HG03139 (cell line): ENCODE results near the gene FBXO48.
"Not testable (repeated sequence)": the region's sequence is repeated elsewhere in the genome, so short reads cannot be mapped to it uniquely, and the experiment has no call there.

Experiments
- ATAC-seq: cut with Tn5 transposase; IDR thresholded peaks from one replicate; pipeline ENCODE4 v1.9.1; 2021; ENCODE audit not compliant: unreplicated experiment

Gene FBXO48, protein sequence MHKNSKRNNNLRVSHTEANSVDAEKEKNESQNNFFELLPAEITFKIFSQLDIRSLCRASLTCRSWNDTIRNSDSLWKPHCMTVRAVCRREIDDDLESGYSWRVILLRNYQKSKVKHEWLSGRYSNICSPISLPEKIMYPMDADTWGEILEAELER

DNA sequence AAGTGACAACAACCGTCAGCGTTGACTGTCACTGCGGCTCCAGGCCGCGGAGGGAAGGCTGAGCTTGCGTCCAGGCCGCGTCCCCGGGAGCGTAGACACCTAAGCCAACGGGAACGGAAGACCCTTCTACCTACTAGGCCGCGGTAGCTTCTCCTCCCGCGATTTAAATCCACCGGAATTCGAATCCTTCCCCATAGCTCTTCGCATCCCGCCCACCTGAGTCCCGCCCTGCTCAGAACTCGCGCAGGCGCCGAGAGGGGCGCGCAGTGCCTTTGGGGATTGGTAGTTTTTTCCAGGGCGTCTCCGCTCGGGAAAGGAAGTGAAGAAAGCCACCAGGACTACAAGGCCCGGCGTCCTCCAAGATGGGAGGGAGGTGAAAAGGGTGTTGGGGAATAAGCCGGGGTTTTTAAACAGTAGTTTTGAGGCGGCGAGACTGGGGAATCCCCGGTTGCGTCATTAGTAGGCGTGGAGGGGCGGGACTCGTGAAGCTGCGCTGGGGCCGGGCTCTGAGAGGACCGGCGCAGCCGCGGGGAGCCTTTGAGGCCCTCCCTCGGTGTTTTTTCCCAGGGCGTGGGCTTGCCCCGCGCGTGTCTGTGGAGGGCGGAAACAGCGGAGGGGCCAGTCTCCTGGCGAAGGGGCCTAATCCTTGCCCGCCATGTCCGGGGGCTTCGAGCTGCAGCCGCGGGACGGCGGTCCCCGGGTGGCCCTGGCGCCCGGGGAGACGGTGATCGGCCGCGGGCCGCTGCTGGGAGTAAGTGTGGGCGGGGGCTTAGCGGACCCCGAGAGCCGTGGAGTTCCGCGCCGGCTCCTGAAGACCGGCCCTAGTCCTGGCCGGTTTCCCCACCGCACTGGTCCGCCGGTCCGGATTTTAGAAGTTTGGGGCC is at the start of gene FBXO48, which contains the start of gene APLF:
Gene FBXO48, minus strand, starts transcription at position 218 of the 884 bp plus-strand sequence. CDS start 2,149 bp downstream, outside the sequence.
Gene APLF, plus strand, starts transcription at position 509 of the 884 bp plus-strand sequence. Its CDS starts 147 bp downstream, at position 656.
- ATAC-seq = peak; percentile 94

DNA sequence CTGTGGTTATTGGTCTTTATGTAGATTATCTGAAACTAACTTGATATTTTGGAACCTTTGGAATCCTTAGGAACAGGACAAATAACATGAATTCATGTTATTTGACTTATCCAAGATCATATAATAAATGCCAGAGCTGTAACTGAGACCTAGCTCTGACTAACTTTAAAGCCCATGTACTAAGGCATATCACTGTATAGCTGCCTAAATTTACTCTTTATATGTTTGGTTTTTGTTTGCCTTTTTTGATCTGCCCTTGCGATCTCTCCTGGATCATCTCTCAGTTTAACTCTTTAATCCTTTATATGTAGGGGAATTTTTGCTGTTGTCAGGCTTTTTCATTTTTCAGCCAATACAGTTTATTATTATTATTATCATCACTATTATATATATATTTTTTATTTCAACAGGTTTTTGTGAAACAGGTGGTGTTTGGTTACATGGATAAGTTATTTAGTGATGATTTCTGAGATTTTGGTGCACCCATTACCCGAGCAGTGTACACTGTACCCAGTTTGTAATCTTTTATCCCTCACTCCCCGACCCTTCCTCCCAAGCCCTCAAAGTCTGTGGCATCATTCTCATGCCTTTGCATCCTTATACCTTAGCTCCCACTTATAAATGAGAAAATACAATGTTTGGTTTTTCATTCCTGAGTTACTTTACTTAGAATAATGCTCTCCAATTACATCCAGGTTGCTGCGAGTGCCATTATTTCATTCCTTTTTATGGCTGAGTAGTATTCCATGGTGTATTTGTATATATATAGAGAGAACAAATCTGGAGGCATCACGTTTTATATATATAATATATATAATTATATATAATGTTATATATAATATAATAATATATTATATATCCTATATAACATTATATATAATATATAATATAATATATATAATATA is 49.2 kb upstream of the FBXO48 start:
- ATAC-seq = no peak

DNA sequence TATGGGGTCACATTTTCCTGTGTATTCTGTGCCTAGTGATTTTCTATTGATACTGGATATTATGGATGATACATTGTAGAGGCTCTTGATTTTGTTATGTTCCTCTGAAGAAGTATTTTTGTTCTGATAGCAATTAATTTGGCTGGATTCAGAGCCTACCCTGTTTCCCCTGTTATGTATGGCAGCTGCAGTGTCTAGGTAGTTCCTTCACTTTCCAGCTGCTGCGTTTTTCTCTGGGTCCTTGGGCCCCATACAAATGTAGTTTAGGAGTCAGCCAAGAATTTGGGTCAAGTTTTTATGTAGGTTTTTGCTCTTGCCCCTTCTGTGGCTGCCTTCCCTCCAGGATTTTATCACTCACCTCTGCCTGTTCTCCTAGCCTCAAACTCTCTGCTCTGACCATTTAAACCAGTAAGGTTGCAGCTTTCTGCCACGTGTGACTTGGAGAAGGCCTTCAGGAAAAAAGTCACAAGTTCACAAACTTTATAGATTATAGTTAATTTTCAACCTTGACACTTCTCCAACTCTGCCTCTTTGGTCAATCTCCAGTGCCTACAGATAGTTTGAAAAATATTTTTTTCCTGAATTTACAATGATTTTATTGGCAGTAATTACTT is 47.3 kb upstream of the FBXO48 start:
- no peak for ATAC-seq

DNA sequence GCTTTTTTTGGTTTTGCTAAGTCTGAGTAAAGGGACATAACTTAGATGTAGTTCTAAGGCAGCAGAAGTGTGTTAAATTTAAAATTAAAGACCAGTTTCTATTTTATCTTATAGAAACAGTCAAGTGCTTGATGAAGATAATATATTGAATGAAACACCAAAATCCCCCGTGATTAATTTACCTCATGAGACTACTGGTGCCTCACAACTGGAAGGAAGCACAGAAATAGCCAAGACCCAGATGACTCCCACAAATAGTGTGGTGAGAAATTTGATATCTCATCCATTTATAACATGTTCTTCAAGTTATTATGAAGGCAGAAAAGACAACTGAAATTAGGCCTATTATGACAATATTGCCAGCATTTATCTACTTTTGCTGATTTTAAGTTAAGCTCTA is 45.9 kb upstream of the FBXO48 start:
- ATAC-seq = no peak

DNA sequence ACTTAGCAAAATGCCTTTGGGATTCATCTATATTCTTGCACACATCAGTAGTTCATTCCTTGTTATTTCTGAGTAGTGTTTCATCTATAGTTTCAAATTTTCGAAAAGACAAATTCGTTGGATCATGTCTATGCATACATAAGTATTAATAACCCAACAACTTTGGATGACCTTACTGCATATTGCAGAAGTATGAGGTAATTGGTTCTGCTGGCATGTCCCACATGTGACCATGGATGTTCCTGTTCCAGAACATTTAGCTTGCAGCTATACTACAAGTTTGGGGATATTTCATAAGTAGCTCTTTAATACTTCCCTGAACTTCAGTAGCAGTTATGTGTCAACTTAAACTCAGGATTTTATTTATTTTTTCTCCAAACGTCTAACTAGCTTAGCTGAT is 45.2 kb upstream of the FBXO48 start:
- ATAC-seq = no peak

DNA sequence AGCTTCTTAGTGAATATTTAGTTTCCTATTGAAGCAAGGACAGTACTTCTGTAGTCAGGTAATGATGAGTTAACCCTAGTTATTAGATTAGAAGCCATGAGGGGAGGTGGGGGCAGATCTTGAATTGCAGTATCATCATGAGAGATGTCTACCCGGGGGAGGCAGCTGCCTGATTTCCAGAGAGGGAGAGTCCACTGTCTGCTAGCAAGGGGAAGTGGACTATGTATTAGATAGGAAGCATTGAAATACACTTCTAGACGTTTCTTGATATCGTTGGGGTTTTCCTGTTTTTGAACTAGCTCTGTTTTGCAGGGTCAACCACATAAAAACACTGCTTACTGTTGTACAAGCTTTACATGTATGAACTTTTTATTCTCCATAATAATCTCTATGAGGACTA is 39.1 kb upstream of the FBXO48 start:
- ATAC-seq = no peak

DNA sequence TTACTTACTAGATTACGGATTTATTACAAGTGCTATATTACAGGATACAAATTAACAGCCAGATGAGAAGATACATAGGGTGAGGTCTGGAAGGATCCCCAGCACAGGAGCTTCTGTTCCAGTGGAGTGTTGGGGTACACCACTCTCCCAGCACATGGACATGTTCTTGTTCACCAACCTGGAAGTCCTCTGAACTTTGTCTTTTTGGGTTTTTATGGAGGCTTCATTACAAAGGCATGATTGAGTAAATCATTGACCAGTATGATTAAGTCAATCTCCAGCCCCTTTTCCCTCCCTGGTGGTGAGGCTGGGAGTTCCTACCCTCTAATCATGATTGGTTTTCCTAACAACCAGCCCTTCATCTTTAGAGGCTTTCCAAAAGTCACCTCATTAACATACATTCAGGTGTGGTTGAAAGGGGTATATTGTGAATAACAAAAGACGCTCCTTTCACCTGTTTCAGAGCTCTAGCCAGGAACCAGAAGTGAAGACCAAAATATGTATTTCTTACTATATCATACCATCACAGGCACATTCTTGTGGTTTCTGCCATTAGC is 38.6 kb upstream of the FBXO48 start:
- ATAC-seq = no peak

DNA sequence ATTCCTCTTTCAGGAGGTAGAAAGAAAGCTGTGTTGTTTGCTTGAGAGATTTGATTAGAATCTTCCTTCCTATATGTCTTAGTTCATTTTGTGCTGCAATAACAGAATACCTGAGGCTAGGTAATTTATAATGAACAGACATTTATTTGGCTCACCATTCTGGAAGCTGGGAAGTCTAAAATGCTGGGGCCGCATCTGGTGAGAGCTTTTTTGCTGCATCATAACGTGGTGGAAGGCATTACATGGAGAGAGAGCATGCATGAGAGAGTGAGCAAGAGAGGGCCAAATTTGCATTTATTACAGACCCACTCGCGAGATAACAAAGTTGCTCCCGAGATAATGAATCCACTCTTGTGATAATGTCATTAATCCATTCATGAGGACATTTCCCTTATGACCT is 34.7 kb upstream of the FBXO48 start:
- ATAC-seq = no peak

DNA sequence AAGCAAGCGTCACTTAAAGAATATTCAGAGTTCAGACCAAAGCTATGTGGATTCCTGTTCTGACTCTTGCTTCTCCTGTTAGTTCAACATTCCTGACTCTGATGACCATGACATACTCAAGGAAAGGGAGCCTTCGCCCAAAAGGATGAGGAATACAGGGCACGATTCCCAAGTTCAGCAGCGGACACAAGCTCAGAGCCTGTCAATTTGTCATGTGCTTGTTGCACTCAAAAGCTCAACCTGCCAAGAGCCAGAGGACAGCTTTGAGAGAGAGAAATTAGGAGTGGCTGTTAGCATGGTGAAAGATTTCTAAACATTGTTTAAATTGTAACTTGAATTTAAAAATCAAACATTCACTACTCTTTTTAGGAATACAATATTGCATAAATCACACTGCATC is 33.6 kb upstream of the FBXO48 start:
- no peak for ATAC-seq

DNA sequence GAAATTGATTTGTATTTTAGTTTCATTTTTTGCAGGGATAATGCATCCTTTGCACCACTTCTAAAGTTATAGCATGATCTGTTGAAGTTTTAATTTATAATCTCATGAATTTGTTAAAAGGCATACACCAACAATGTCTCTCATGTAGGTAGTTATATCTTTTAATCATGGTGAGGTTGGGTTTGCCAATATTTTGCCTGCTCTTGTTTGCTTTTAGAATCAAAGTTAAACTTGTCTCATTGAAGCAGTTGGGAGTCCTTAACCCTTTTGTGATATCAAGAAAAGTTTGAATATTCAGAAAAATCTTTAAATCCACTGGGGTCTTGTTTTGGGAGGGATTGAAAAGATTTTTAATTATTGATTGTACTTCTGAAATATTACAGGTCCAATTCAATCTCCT is 32.0 kb upstream of the FBXO48 start:
- ATAC-seq = no peak

DNA sequence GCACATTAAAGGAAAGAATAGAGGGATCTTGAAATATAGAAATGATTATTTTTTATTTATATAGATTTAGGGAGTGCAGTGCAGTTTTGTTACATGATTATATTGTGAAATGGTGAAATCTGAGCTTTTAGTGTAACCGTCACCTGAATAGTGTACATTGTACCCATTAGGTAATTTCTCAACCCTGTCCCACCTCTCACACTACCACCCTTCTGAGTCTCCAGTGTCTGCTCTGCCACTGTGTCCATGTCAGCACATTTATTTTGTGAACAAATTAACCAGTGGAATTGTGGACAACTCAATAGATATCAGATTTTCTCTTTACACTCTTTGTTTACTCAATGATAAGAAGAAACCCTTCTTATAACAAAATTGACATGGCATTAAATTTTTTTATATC is 24.5 kb upstream of the FBXO48 start:
- ATAC-seq = no peak

DNA sequence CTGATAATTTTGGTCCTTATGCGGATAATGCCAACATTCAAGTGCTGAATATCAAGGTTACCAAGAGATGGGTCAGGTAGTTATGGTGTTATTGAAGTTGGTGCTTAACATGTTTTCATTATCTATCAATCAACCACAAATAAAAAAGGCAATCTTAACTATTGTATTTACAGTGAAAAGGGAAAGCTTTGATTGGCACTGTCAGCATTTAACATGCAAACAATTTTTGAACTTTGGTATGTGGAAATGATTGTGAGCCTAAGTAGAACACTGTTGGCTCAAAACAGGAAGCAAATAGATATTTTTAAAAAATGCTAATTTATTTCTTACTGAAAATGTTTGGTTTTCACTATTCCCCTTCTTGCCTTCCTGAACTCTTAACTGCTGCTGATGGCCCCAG is 22.2 kb upstream of the FBXO48 start:
- no peak for ATAC-seq

DNA sequence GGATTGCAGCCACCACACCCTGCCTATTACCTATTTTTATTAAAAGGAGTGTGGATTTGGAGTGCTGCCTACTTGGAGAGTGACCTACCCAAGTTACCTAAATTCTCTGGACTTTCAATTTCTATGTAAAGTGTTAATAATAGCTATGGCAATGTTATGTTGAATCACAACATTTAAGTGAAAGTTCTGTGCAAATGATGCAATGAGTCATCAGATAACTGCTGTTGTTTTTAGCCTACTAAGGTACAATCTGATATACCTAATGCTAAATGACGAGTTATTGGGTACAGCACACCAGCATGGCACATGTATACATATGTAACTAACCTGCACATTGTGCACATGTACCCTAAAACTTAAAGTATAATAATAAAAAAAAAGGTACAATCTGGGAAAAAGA is 21.5 kb upstream of the FBXO48 start:
- ATAC-seq = not testable (repeated sequence)

DNA sequence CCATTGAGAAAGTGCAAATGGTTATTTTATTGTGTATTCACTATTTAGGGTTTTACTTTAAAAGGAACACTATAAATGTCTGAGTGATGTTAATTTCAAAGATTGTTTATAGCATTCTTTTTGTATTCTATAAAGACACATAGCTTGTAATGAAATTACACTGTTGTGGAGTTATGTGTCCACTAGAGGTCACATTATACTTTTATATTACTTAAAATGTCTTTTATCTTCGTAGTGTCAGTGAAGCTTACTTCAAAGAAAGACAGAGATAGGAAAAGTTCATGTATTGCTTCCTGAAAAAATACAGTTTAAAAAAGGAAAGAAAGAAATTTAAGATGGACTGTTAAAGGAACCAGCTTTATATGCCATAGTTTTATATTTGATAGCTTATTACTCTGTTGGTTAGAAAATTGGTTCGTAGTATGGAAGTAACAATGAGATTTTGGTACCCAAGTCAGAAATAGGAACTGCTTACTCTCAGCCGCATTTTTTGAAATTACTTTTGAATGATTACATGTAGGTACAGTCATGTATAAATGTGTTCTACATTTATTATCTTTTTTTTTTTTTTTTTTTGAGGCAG is 20.8 kb upstream of the FBXO48 start:
- no peak for ATAC-seq

DNA sequence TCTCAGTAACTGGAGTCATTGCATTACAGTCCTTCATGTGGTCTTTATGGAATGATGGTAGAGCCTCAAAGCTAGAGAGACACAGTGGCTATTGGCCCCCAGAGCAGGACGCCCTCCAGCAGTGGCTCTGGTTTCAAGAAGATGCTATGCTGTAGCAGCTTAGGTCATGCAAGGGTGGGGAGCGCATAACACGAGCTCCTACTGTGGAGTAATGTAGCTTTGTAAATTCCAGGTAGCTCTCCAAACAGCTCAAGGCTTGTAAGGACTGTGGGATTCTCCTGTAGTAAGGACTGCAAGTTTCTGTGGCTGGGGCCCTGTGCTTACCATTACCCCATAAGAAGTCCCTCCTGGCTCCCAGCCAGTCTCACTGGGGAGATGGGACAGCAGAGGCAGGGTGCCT is 15.9 kb upstream of the FBXO48 start:
- no peak for ATAC-seq

DNA sequence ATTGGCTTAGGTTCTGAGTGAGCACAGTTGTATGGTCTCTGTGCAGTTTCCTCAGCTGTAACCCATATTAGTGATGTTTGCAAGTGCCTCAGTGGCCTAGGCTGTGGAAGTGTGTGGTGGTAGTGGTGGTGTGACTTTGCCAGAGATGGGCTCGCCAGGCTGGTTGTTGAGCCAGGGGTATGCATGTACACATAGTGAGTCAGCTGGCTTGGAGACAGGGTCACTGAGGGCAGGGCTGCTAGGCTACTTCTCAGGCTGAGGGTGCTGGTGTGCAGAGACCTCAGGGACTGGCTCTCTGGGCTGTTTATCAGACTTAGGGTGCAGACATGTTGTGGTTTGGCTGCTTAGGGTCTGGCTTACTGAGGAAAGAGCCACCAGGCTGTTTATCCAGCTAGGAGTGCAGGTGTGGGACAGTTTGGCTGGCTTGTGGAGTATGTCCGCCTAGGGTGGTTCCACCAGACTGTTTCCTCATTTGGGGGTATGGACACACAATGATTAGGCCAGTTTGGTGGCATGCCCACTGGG is 15.3 kb upstream of the FBXO48 start:
- no peak for ATAC-seq

DNA sequence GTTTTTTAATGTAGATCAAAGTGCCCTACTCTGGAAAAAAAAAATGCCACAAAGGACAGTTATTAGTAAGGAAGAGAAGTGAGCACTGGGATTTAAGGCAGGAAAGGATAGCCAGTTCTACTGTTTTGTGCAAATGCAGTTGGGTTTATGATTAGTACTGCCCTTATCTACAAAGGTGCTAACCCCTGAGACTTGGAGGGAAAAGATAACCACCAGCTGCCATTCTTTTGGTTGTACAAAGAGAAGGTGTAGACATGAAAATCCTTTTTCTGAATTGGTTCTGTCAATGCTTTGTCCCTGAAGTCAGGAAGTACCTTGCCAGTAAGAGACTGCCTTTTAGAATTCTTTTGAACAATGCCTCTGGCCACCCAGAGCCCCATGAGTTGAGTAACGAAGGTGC is 11.6 kb upstream of the FBXO48 start:
- ATAC-seq = no peak

DNA sequence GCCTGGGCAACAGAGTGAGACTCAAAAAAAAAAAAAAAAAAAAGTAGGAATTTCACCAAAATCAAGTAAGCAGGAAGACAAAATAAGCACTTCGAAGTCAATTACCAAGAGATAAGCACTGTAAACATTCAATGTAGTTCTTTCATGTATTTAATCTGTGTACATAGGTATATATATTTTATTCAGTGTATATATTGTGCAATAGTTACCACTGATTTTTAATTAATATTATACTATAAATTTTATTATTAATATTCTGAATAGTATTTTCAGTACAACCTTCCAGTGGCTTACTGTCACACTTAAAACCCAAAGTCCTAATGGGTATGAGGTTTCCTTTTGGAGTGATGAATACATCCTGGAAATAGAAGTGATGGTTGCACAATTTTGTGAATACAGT is 9.4 kb upstream of the FBXO48 start:
- no peak for ATAC-seq

DNA sequence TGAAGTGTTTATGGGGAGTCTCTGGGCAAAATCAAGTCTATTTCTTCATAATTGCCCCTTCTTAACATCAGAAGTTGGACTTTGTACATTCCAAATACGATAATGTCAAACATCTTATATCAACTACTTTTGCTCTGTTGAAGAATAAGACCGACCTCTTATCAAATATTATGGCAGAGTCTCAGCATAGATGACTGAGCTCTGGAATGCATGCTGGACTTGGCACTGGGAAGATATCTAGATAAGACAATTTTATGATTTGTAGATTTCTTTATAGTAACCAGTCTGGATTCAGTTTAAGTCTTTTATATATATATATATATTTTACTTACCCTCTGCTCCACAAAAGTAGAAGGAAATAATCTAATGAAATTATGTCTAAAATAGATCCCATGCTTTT is 8.5 kb upstream of the FBXO48 start:
- ATAC-seq = no peak

DNA sequence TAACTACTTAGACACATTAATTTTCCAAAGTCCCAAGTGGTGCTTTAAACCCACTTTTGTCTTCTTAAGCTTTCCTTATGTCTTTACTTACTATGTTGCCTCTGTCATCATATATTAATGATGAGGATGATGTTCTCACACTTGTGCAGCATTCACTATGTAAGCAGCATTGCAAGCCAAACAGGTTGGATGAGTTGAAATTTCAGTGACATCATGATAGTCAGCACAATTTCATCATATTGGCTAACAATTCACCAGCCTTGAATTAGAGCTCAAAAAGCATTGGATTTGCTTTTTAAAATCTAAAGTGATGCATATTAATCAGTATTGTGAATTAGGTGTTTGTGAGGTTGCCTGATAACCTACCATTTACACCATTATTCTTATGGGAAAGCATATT is 8.0 kb upstream of the FBXO48 start:
- ATAC-seq = no peak
